NCI-H2227 (cell line): ENCODE data around the gene TNIK.
A peak's percentile ranks its signal among the peaks of the same experiment; 100 is the strongest.

Source experiments
- DNase-seq: peaks from one replicate; lab custom pipeline; 2025; ENCODE audit not compliant: unreplicated experiment; lab: John Stamatoyannopoulos, UW

TNIK gene

DNA sequence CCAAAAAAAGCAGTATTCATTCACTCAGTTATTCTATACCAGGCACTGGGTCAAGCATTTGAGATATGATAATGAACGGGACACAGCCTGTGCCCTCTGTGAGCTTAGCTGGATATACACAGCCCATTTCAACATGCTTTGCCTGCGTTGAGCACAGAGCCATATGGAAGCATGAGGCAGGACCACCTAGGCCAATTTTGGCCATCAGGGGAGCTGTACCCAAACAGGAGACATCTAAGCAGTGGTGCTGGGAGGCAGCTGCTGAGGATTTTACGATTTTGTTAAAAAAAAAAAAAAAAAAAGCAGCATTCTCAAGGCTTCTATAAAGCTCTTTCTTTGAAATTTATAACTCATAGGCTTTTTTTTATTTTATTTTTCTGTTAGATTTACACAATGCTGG, 346.5 kb downstream of the TNIK start:
- peak; percentile 2 for DNase-seq

DNA sequence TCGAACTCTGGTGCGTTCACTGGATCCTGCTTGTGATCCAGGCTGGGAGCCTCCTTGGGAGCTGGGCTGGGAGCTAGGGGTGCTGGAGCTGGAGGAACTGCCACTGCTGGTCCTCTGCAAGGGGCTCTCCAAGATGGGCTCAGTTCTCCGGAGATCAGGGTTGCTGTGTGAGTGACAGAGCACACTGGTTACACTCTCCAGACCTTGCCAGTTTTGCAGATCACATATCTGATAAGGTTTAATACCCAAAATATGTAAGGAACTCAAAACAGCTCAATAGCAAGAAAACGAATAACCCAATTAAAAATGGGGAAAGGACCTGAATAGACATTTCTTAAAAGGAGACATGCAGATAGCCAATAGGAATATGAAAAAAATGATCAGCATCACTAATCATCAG, 349.5 kb downstream of the TNIK start:
- DNase-seq = no peak

DNA sequence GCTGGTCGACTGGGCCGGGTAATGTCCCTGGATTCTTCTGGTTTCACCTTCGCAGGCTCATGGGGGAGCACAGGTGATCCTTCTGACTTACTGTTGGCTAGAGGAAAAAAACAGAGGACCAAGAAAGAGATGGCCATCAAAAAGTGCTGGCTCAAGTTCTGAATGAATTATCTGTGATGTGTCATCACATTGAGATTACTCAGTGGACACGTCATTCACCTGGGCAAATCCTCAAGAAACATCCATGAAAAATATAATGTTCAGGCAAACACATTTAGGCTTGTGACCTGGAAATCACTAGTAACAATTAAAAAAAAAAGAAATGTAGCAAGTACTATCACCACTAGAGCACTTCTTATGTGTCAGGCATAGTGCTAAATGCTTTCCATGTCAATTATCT, 352.1 kb downstream of the TNIK start:
- DNase-seq = no peak

DNA sequence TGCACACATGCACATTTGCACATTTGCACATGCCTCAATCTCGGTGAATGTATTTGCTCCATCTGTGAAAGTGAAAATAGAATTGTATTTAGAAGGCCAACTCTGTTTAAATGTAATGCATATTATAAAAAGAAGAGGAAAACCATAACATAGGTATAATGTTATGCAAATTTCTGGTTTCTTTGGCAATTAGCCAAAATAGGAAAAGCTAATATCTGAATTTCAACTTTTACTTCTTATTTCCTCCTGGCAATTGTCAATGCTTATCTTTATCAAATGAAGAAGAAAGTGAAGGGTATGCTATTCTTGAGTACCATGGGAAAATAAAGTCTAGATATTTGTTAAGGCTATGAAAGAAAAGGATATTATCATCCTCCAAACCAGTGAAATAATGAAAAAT, 357.0 kb downstream of the TNIK start:
- DNase-seq = no peak

DNA sequence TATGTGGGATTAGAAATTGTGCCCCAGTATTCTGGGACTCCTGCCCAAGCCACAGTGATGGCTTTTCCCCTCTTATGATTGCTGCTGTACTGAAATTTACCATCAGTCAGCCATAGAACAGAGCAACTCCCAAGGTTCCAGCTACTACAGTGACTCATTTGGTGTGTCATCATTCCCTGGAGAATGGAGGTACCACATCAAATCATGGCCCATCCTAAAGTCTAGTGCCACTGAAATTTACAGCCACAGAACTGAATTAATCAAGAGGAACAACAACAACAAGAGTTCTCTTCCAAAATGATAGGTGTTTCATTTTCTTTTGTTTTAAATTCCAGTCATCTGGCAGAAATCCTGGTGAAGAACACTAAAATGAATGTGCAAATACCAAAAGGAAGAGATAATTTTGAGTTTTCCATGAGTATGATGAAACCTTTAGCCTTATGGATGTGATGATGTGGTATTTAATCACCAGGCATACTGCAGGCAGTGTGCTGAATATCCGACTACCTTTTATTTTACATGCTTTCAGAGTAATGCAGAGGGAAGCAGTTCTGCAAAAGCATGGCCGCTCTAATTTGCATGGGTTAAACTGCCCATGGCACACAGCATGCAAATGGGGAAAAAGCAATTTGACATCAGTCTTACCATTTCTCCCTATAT, 358.1 kb downstream of the TNIK start:
- no peak for DNase-seq

DNA sequence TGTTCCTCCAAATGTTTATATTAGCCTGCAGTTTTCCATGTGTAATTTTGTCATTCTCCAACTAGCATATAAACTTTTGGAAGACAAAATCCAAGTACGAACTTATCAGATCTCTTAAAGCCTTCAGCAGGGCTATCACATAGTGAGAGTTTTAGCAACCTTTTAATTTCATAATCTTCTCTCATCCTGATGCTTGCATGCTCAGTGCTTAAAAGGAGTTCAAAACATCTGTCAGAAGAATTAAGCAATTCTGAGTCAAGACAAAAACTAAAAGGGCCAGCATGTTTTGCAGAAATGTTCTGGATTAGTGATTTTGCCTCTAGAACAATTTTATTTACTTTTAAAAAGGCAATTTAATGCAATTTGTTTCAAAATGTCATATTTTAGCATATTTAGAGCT, 360.3 kb downstream of the TNIK start:
- no peak for DNase-seq

DNA sequence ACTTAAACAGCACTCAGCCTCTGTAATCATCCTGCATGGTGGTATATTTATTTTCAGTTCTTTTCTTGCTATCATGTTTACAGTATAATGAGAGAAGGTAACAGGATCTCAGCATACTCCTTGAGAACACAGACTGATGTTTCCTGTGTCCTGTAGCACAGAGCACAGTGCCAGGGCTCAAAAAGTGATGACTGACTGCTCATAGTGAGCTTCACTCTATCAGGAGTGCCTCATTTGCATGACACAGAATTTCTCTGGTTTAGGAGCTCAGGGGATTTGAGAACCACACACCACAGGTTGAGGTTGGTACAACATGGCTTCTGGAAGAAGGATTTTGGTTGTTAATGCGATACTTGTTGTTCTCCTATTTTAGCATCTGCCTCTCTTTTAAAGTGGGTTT, 365.1 kb downstream of the TNIK start:
- no peak for DNase-seq

DNA sequence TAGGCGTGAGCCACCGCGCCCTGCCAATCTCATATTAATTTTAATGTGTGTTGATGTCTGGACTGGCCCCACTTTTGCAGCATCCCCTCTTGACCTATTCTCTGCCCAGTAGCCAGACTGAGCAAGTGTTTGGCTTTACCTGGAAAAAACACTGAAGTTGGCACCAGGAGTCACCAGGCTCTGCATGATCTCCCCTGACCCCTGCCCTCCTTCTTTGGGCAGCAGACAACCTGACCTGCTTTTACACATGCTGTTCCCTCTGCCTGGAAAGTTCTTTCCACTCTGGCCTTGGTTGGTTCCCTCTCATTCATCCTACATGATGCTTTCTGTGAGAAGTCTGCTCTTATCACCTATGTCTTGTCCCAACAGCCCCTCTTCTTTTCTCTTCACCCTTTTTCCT, 365.8 kb downstream of the TNIK start:
- no peak for DNase-seq

DNA sequence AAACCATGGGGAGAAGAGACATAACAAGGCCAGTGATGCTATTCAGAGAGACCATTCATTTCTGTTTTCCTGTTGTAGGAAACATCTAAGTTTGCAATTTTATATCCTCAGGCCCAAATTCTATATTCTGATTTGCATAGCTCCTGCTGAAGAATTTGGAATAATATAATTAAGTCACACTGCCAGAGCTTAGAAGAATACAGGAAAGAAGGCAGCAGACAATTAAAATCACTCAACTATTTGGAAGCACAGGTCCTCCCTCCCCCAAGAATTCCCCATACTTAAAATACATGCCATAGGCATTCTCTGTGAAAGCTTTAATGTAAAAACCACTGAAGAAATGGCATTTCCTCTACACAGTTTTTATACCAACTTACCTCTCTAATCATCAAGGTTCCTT, 366.7 kb downstream of the TNIK start:
- DNase-seq = no peak

DNA sequence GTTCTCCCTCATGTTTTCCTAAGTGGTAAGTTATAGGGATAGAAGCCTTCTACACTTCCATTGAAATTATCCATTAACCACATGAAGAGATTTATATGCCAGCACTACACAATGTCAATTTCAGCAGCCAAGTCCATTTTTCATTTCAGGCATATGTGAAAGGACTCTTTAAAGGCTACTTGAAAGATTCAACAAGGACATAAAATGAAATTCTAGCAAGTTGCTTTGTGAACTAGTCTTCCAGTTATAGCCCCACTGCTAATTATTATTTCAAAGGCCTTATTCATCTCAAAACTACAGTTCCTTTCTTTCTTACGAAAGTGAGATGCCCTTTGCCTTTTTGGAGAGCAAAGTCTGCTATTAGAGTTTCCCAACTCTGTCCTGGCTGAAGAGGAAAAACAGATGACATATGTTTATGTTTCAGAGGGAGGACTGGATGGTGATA, 367.7 kb downstream of the TNIK start:
- DNase-seq = peak; percentile 30

DNA sequence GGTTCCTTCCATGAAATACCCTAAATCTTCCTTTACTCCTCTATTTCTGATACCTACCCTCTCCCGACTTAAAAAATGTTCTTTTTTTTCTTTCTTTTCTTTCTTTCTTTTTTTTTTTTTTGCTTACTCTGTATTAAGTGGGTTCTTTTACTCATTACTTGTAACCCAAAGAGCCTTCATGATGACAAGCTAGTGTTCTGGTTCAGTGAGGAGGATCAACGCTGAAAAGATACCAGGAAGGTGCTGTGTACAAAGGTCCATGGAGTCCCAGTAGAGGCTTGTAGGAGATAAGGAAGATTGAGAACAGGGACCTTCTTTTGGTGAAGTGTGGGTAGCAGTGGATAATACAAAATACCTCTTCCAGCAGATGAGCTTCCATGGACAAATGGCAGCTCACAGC, 369.9 kb downstream of the TNIK start:
- no peak for DNase-seq

DNA sequence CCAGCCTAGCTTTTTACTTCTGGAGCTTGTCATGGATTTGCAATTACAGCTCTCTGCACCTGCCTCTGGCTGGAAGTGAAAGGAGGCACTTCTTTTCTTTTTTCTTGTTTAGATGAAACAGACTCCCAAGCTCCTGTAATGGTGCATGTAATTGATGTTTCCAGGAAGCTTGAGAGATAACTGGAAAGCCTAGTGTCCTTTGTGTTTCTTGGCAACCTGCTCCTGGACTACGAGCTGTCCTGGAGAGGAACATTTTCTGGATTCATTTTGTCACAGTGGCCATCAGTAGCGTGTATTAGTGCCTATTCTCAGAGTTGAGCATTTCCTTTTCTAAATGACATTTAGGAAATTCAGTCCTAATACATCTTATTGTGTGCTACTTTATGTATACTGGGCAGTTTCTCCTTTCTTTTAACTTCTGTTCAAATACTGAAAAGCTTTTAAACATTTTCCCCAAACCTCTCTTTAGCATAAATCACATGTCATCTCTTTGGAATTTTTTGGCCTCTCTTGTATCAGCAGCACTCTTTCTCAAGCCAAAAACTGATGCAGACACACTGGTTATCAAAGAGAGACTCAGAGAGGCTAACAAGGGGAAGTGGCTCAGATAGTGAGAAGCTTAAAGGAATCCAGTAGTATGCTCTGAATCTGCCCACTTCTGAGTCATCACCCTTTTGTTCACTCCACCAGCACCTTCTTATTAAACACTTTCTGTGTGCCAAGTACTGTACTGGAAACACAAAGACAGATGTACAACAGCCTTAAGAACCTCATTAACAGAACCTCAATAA, 371.0 kb downstream of the TNIK start:
- peak; percentile 9 for DNase-seq

DNA sequence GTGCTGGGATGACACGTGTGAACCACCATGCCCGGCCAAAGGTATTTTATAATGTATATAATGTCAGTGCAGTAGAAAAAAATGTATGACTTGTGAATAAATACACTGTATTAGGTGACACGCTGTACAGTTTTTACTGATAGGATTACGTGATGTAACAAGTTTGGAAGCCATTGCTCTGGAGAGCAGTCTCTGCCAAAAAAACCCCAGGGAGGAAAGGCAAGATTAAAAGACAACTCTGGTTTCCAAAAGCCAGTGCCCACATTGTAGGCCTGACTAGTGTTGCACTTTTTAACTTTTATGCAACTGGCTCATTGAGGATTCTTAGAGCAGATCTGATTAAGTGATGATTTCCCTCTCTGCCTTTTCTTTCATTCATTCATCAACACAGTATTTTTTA, 371.7 kb downstream of the TNIK start:
- no peak for DNase-seq

DNA sequence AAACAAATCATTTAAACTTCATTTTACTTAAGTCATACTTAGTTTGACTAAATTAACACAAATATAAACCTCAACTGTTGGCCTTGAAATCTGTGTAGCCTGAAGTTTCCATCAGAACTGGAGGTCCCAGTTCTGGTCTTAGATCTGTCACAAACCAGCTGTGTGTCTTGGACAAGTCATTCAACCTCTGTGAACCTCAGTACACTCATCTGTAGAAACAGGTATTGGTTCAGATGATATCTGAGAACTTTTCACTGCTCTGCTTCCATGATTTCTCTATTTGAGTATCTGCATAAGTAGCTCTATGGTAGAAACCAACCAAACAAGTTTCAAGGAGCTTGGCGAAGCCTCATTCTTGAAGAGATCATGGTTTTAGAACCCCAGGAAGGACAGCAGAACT, 373.3 kb downstream of the TNIK start:
- DNase-seq = no peak

DNA sequence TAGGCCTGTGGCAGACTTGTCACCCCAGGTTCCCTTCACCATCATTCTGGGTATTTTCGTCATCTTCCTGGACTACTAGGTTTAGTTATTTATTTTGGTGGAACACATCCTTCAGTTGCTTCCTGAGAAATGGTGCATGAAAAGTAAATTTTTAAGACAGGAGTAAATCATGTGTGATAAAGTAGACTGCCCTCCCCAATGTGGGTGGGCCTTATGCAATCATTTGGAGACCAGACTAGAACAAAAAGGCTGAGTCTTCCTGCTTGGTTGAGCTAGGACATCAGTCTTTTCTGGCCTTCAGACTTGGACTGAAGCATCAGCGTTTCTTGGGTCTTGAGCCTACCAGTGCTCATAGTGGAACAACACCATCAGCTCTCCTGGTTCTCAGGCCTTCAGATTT, 382.9 kb downstream of the TNIK start:
- DNase-seq = no peak

DNA sequence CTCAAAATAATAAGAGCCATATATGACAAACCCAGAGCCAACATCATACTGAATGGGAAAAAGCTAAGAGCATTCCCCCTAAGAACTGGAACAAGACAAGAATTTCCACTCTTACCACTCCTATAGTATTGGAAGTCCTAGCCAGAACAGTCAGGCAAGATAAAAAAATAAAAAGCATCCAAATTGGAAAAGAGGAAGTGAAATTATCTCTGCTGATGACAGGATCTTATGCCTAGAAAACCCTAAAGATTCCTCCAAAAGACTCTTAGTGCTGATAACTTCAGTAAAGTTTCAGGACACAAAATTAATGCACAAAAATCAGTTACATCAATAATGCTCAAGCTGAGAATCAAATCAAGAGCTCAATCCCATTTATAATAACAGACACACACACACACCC, 387.8 kb downstream of the TNIK start:
- no peak for DNase-seq

DNA sequence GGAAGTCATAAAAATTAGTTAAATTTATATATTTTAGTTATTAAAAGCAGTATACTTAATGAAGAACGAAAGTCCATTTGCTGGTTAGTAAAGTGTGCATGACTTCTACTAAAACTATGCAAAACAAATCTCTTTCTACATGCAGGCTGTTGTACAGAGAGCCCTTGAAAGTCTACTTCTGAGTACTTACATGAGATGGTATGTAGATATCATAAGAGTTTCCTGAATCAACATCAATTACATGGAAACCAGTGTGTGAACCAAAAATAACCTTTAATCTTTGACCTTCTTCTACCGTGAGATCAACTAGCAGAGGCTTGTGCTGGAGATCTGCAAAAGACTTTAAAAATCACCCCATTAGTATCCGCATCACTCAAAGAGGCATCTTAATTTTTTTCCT, 391.5 kb downstream of the TNIK start:
- DNase-seq = no peak

DNA sequence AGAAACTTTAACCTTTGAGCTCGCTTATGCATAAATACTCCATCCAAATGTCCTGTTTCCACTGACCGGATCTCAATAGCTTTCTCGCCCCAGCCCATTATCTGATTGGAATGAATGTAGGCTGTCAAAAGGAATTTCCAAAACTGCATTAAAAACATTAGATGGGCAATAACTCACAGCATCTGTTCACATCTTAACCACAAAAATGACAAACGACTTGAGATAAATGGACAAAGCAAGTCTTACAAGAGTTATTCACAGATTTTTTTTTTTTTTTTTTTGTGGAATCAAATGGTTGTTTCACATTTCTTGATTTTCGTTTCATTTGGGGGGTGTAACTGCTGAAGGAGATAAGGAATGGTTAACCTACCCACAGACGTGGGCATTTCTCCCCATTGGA, 394.0 kb downstream of the TNIK start:
- DNase-seq = no peak

DNA sequence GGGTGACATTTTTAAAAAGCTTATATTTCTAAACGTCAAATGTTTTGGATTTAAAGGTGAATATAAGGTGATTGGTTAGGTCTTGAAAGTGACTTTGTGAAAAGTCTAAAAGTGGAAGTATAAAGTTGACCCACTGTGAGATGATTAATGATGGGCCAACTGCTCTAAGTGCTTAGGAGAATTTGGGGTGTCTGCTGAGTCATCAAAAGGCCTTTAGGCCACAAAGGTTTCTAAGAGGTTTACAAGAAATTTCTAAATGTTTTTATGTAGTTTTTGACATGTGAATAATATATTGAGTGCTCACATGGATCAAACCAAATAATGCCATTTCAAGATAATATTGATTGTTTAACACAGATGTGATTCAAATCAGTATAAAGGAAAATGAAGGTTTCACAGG, 394.5 kb downstream of the TNIK start:
- no peak for DNase-seq

DNA sequence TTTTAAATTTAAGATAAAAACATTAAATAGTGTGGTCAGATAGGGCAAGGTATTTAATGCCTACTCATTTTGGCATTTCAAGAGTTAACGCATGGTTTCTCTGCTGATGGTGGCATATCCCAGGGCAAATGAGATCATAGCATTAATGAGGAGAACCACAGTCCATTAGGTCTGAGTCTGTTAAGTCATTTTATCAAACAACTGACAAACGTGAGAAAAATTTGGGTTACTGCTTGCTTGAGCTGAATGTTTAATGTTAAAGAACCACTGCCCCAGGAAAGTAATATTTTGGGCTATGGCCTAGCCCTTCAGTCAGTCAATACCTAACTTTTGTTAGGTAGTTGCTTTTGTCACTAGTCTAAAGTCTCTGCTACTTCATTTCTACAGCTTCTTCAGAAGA, 395.7 kb downstream of the TNIK start:
- DNase-seq = no peak

DNA sequence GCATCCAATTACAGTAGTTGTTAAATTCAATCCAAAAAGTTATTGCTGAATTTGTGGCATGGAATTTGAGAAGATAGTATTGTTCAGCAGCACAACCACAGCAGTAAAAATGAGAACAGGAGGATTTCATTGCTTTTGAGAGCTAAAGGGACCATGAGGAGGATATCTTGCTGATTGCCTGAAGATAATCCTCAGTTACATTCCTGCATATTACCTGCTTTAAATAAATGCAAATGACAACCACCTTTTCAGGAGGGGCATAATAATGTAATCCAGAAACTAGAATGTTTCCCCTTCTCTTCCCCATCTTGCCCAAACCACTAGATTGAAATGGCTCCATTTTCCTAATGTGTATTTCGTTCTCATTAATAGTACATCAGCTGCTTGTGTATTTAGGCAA, 398.5 kb downstream of the TNIK start:
- DNase-seq = no peak

DNA sequence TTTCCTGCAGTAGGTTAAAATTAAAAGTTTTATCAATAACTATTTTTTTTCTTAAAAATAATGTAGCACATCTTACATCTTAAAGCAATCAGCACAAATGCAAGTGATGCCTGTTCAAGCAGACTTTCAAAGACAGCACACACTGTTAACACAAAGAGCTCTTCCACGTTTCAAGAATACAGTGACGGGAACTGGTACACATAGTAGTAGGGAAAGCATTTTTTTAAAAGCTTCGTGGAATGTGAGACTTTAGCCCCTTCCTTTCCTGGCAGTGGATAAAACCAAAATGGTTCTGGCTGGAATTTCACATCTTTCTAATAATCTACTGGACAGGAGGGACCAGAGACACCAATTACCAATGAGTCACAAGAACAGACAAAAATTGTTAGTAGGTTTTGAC, 400.2 kb downstream of the TNIK start:
- no peak for DNase-seq
